Skeletal muscle tissue (tissue), 4 donors: ENCODE results near the gene FGFRL1. TPM values are rescaled to one million over a fixed set of nuclear protein-coding genes. Genes with fewer than 3 reads are reported as not detected.

Experiments
- H3K27ac ChIP-seq: one replicate; pipeline ENCODE4 v1.7.0; 2013; ENCODE audit warnings: mild to moderate bottlenecking, low read depth, low read length, inconsistent platforms
- H3K27me3 ChIP-seq, 3 donors: one replicate each; pipeline ENCODE4 v1.7.0; 2013; ENCODE audit warnings: low read length in 3 of 3; ENCODE audit not compliant: control insufficient read depth in 3 of 3, insufficient read depth in 3 of 3
- H3K36me3 ChIP-seq, 3 donors: one replicate each; pipeline ENCODE4 v1.7.0; 2013; ENCODE audit warnings: low read length in 3 of 3; ENCODE audit not compliant: control insufficient read depth in 3 of 3, insufficient read depth in 3 of 3
- H3K4me1 ChIP-seq, 3 donors: one replicate each; pipeline ENCODE4 v1.7.0; 2013; ENCODE audit warnings: low read length in 3 of 3, mild to moderate bottlenecking in 3 of 3; ENCODE audit not compliant: control insufficient read depth in 3 of 3, insufficient read depth in 3 of 3
- H3K4me3 ChIP-seq, 3 donors: one replicate each; pipeline ENCODE4 v1.7.0; 2013; ENCODE audit warnings: low read length in 3 of 3
- H3K9ac ChIP-seq, 3 donors: one replicate each; pipeline ENCODE4 v1.7.0; 2013; ENCODE audit warnings: low read length in 3 of 3, mild to moderate bottlenecking in 3 of 3, moderate library complexity in 2 of 3, low read depth in 1 of 3
- H3K9me3 ChIP-seq, 3 donors: one replicate each; pipeline ENCODE4 v1.7.0; 2013; ENCODE audit warnings: low read length in 3 of 3; ENCODE audit not compliant: control insufficient read depth in 3 of 3
- total RNA-seq: library from RNA; depleted of rRNA; stranded (reverse); fragments of >200 nt; gene quantifications from one replicate; pipeline ENCODE4 v1.2.3, GENCODE V29; 2014
- donor health status: Osteomylitis.

Gene FGFRL1
- total RNA-seq, 1 donor from 2014 or later, result 54.3 TPM

DNA sequence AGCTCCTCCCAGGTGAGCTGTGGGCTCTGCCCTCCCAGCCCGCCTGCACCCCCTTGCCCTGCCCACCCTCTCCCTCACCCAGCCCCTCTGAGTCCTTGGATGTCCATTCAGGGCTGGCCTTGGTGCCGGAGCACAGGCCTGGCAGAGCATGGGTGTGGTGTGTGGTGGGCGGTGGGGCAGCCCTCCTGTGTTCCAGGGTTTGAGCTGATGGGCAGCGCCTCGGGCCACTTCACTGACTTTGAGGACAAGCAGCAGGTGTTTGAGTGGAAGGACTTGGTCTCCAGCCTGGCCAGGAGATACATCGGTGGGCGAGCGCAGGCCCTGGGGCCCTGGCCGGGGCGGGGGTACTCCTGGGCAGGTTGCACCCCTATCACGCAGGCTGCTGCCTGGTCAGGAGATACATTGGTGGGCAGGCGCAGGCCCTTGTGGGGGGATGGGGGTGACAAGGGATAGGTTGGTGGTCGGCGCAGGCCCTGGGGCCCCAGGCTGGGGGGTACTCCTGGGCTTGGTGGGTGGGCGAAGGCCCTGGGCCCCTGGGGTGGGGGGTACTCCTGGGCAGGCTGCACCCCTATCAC lies 10.7 kb upstream of the FGFRL1 start:
- Histone ChIP-seq H3K4me1 (peaks cover 7 to 18% (median 13%) of the 10 kb centered on the region in 3 donors), H3K9ac (no peak overlapping the region), H3K27me3 (peaks cover 82 to 91% (median 89%) of the 10 kb centered on the region in 3 donors), H3K4me3 (no peak overlapping the region), H3K36me3 (no peaks in the 10 kb centered on the region), H3K27ac (no peak overlapping the region), H3K9me3 (no peaks in the 10 kb centered on the region)

GRCh38 chr4:1001561-1002130 lies 9.8 kb upstream of the FGFRL1 start:
- Histone ChIP-seq H3K27ac (no peak overlapping the region), H3K36me3 (no peaks in the 10 kb centered on the region), H3K4me1 (peaks cover 7 to 18% (median 13%) of the 10 kb centered on the region in 3 donors), H3K4me3 (no peak overlapping the region), H3K27me3 (peaks cover 82 to 83% (median 82%) of the 10 kb centered on the region in 3 donors), H3K9ac (no peak overlapping the region), H3K9me3 (no peaks in the 10 kb centered on the region)

DNA sequence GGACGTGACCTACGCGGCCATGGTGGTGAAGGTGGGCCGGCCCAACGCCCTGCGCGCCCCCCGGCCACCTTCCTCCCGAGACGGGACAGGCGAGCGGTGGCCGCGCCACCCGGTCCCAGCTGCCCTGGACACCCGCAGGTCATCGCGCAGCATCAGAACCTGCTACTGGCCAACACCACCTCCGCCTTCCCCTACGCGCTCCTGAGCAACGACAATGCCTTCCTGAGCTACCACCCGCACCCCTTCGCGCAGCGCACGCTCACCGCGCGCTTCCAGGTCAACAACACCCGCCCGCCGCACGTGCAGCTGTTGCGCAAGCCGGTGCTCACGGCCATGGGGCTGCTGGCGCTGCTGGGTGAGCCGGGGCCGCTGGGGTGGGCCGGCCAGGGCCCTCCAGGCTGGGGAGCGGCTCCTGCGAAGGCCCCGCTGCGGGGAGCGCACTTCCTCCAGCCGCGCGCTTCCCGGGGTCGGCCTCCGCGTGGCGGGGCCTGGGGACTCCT lies 9.2 kb upstream of the FGFRL1 start:
- H3K4me1 ChIP-seq, result peaks cover 7 to 18% (median 13%) of the 10 kb centered on the region in 3 donors
- H3K4me3 ChIP-seq, result no peak overlapping the region
- H3K27ac ChIP-seq, result no peak overlapping the region
- H3K36me3 ChIP-seq, result no peaks in the 10 kb centered on the region
- peaks cover 83 to 87% (median 83%) of the 10 kb centered on the region in 3 donors for H3K27me3 ChIP-seq
- no peaks in the 10 kb centered on the region for H3K9me3 ChIP-seq
- H3K9ac ChIP-seq, result no peak overlapping the region

- no peak overlapping the region for H3K9ac ChIP-seq
- H3K36me3 ChIP-seq, result no peaks in the 10 kb centered on the region
- H3K27me3 ChIP-seq, result peaks cover 78 to 90% (median 82%) of the 10 kb centered on the region in 3 donors
- H3K4me1 ChIP-seq, result peaks cover 5 to 15% (median 9%) of the 10 kb centered on the region in 3 donors
- H3K9me3 ChIP-seq, result no peaks in the 10 kb centered on the region
- no peak overlapping the region for H3K27ac ChIP-seq
- no peak overlapping the region for H3K4me3 ChIP-seq
Observed at GRCh38 chr4:1002631-1003251, 8.7 kb upstream of the FGFRL1 start.

- H3K9me3 ChIP-seq, result no peaks in the 10 kb centered on the region
- H3K36me3 ChIP-seq, result no peaks in the 10 kb centered on the region
- H3K27me3 ChIP-seq, result peaks cover 75 to 85% (median 82%) of the 10 kb centered on the region in 3 donors
- H3K4me3 ChIP-seq, result no peak overlapping the region
- H3K27ac ChIP-seq, result no peak overlapping the region
- no peak overlapping the region for H3K9ac ChIP-seq
- H3K4me1 ChIP-seq, result peaks cover 3 to 8% (median 8%) of the 10 kb centered on the region in 3 donors
Observed at GRCh38 chr4:1003271-1004070, 8.0 kb upstream of the FGFRL1 start.

GRCh38 chr4:1004071-1004418 lies 7.4 kb upstream of the FGFRL1 start:
- H3K27ac ChIP-seq, result no peak overlapping the region
- no peak overlapping the region for H3K4me3 ChIP-seq
- H3K9me3 ChIP-seq, result no peaks in the 10 kb centered on the region
- H3K9ac ChIP-seq, result no peak overlapping the region
- peaks cover 77 to 84% (median 81%) of the 10 kb centered on the region in 3 donors for H3K27me3 ChIP-seq
- H3K4me1 ChIP-seq, result peaks cover 7 to 13% (median 13%) of the 10 kb centered on the region in 3 donors
- no peaks in the 10 kb centered on the region for H3K36me3 ChIP-seq

GRCh38 chr4:1004557-1005485 lies 6.6 kb upstream of the FGFRL1 start:
- Histone ChIP-seq H3K36me3 (no peaks in the 10 kb centered on the region), H3K9ac (peak overlapping the region in 1 of 3 donors; percentile 10), H3K27ac (no peak overlapping the region), H3K27me3 (peaks cover 73 to 79% (median 75%) of the 10 kb centered on the region in 3 donors), H3K9me3 (no peaks in the 10 kb centered on the region), H3K4me3 (no peak overlapping the region), H3K4me1 (peaks cover 9 to 16% (median 15%) of the 10 kb centered on the region in 3 donors)

DNA sequence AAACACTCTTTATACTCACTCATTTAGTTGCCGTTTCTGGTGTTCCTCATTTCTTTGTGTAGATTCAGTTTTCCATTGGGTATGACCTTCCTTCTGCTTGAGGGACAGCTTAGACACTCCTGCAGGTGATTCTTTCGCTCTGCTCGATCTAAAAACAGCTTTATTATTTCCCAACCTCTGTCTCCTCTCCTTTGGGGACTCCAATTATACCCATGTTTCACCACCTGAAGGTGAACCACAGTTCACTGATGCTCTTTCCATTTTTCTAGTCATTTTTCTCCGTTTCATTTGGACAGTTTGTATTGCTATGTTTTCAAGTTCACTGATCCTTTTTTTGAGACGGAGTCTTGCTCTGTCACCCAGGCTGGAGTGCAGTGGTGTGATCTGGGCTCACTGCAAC lies 4.6 kb upstream of the FGFRL1 start:
- Histone ChIP-seq H3K36me3 (no peaks in the 10 kb centered on the region), H3K4me1 (peaks cover 13 to 25% (median 25%) of the 10 kb centered on the region in 3 donors), H3K27me3 (peaks cover 54 to 58% (median 54%) of the 10 kb centered on the region in 3 donors), H3K27ac (no peak overlapping the region), H3K9ac (no peak overlapping the region), H3K9me3 (no peaks in the 10 kb centered on the region), H3K4me3 (no peak overlapping the region)
